ENCODE results near the gene SUPT3H. TPM values are rescaled to one million over a fixed set of nuclear protein-coding genes. Genes with fewer than 3 reads are reported as not detected.

SUPT3H gene
- total RNA-seq, 1 donor = 4.7 TPM

DNA sequence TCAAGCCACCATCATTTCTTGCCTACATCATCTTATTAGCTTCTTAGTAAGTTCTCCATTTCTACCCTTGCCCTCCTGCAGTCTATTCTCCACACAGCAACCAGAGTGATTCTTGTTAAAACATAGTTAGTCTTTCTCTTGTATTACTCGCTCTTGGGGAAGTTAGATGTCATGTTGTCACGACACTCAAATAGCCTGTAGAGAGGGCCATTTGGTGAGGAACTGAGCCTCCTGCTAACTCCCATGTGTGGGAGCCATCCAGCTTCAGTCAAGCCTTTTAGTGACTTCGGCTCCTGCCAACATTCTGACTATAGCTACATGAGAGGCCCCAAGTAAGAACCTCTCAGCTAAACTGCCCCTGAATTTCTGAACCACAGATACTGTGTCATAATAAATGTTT, 594.8 kb downstream of the SUPT3H start:
- DNase-seq (ENCODE audit: insufficient read length, low spot score, missing footprints) = peak; percentile 32
- no peak overlapping the region for H3K4me2 ChIP-seq (ENCODE audit: insufficient read depth, low read length)
- no peak overlapping the region for H3K27ac ChIP-seq (ENCODE audit: low read depth, low read length)
- H3K79me2 ChIP-seq (ENCODE audit: insufficient read depth, low read length) = no peaks in the 10 kb centered on the region
- no peaks in the 10 kb centered on the region for H3K4me1 ChIP-seq (ENCODE audit: insufficient read depth, low read length)
- TF ChIP-seq, protein P1, sequence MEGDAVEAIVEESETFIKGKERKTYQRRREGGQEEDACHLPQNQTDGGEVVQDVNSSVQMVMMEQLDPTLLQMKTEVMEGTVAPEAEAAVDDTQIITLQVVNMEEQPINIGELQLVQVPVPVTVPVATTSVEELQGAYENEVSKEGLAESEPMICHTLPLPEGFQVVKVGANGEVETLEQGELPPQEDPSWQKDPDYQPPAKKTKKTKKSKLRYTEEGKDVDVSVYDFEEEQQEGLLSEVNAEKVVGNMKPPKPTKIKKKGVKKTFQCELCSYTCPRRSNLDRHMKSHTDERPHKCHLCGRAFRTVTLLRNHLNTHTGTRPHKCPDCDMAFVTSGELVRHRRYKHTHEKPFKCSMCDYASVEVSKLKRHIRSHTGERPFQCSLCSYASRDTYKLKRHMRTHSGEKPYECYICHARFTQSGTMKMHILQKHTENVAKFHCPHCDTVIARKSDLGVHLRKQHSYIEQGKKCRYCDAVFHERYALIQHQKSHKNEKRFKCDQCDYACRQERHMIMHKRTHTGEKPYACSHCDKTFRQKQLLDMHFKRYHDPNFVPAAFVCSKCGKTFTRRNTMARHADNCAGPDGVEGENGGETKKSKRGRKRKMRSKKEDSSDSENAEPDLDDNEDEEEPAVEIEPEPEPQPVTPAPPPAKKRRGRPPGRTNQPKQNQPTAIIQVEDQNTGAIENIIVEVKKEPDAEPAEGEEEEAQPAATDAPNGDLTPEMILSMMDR (IDR thresholded peaks at IDR 0.05; ENCODE audit: extremely low read depth, low read depth, low read length) = no peak
- H2AFZ ChIP-seq (ENCODE audit: low read length) = no peak overlapping the region
- no peaks in the 10 kb centered on the region for H4K20me1 ChIP-seq (ENCODE audit: insufficient read depth, low read length)
- H3K27me3 ChIP-seq (ENCODE audit: insufficient read depth, low read length) = no peaks in the 10 kb centered on the region
- no peaks in the 10 kb centered on the region for H3K36me3 ChIP-seq (ENCODE audit: insufficient read depth, low read length)
- H3K4me3 ChIP-seq (ENCODE audit: insufficient read depth, low read length) = no peak overlapping the region
- no peaks in the 10 kb centered on the region for H3K9me3 ChIP-seq (ENCODE audit: low read depth, low read length)

GRCh38 chr6:44781912-44782597, 595.7 kb downstream of the SUPT3H start:
- H3K4me1 ChIP-seq (ENCODE audit: insufficient read depth, low read length) = no peaks in the 10 kb centered on the region
- peak; percentile 30 for DNase-seq (ENCODE audit: insufficient read length, low spot score, missing footprints)
- no peak overlapping the region for H3K4me3 ChIP-seq (ENCODE audit: insufficient read depth, low read length)
- H3K27ac ChIP-seq (ENCODE audit: low read depth, low read length) = no peak overlapping the region
- TF ChIP-seq, protein P1 (IDR thresholded peaks at IDR 0.05; ENCODE audit: extremely low read depth, low read depth, low read length) = no peak
- H3K4me2 ChIP-seq (ENCODE audit: insufficient read depth, low read length) = no peak overlapping the region
- no peak overlapping the region for H2AFZ ChIP-seq (ENCODE audit: low read length)
- H3K79me2 ChIP-seq (ENCODE audit: insufficient read depth, low read length) = no peaks in the 10 kb centered on the region
- H4K20me1 ChIP-seq (ENCODE audit: insufficient read depth, low read length) = no peaks in the 10 kb centered on the region
- no peaks in the 10 kb centered on the region for H3K27me3 ChIP-seq (ENCODE audit: insufficient read depth, low read length)
- H3K9me3 ChIP-seq (ENCODE audit: low read depth, low read length) = no peaks in the 10 kb centered on the region
- H3K36me3 ChIP-seq (ENCODE audit: insufficient read depth, low read length) = no peaks in the 10 kb centered on the region

DNA sequence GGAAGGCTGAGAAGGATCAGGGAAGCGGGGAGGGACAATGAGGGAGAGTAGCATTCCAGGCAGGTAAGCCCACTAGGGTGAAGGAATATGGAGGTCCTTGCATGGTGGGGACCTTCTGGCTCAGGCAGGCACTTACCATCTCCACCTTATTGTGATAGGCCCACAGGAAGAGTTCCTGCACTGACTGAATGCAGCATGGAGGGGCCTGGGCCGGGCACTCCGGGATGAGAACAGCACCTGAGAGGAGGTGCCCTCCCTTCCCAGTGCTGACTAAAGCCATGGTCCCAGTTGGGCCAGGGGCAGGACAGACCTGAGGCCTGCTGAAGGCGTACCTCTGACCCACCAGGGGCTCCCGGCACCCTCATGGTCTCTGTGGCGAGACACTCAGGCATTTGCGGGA, 597.6 kb downstream of the SUPT3H start:
- H3K27ac ChIP-seq (ENCODE audit: low read depth, low read length) = no peak overlapping the region
- H3K4me1 ChIP-seq (ENCODE audit: insufficient read depth, low read length) = no peaks in the 10 kb centered on the region
- TF ChIP-seq, protein P1 (IDR thresholded peaks at IDR 0.05; ENCODE audit: extremely low read depth, low read depth, low read length) = no peak

GRCh38 chr6:44779130-44779826, 598.5 kb downstream of the SUPT3H start:
- no peak overlapping the region for H3K4me3 ChIP-seq (ENCODE audit: insufficient read depth, low read length)
- DNase-seq (ENCODE audit: insufficient read length, low spot score, missing footprints) = no peak
- H3K27me3 ChIP-seq (ENCODE audit: insufficient read depth, low read length) = no peaks in the 10 kb centered on the region
- H3K4me1 ChIP-seq (ENCODE audit: insufficient read depth, low read length) = no peaks in the 10 kb centered on the region
- no peaks in the 10 kb centered on the region for H3K36me3 ChIP-seq (ENCODE audit: insufficient read depth, low read length)
- H3K79me2 ChIP-seq (ENCODE audit: insufficient read depth, low read length) = no peaks in the 10 kb centered on the region
- H4K20me1 ChIP-seq (ENCODE audit: insufficient read depth, low read length) = no peaks in the 10 kb centered on the region
- H2AFZ ChIP-seq (ENCODE audit: low read length) = no peak overlapping the region
- TF ChIP-seq, protein P1 (IDR thresholded peaks at IDR 0.05; ENCODE audit: extremely low read depth, low read depth, low read length) = no peak
- H3K9me3 ChIP-seq (ENCODE audit: low read depth, low read length) = no peaks in the 10 kb centered on the region
- no peak overlapping the region for H3K4me2 ChIP-seq (ENCODE audit: insufficient read depth, low read length)
- H3K27ac ChIP-seq (ENCODE audit: low read depth, low read length) = no peak overlapping the region

More for the DNA sequence above, 597.6 kb downstream of the SUPT3H start:
- Histone ChIP-seq H3K36me3 (ENCODE audit: insufficient read depth, low read length) (no peaks in the 10 kb centered on the region), H3K4me3 (ENCODE audit: insufficient read depth, low read length) (no peak overlapping the region), H3K27me3 (ENCODE audit: insufficient read depth, low read length) (no peaks in the 10 kb centered on the region), H4K20me1 (ENCODE audit: insufficient read depth, low read length) (no peaks in the 10 kb centered on the region), H3K4me2 (ENCODE audit: insufficient read depth, low read length) (no peak overlapping the region), H2AFZ (ENCODE audit: low read length) (no peak overlapping the region), H3K9me3 (ENCODE audit: low read depth, low read length) (no peaks in the 10 kb centered on the region), H3K79me2 (ENCODE audit: insufficient read depth, low read length) (no peaks in the 10 kb centered on the region)
- no peak for DNase-seq (ENCODE audit: insufficient read length, low spot score, missing footprints)

Data from osteoblast (primary cell).